SU-DHL-6 (cell line): ENCODE results near the gene EFCAB12.

Experiments
- EZH2phosphoT487 ChIP-seq: fragments of 200-600 bp; sonication (generic), shearing (Covaris generic); conservative IDR thresholded peaks from 2 replicates; pipeline ENCODE4 v1.6.1; 2018; ENCODE audit warnings: mild to moderate bottlenecking, antibody characterized with exemption, low read length, moderate library complexity, mixed read lengths
- TF ChIP-seq, protein P1 (sequence below): fragments of 200-600 bp; sonication (generic); IDR thresholded peaks from one replicate; pipeline ENCODE4 v1.5.1; 2017; ENCODE audit warnings: antibody characterized with exemption, mild to moderate bottlenecking, low read length, moderate library complexity; ENCODE audit not compliant: insufficient read depth, poor library complexity, severe bottlenecking

- TF ChIP-seq, protein P1, sequence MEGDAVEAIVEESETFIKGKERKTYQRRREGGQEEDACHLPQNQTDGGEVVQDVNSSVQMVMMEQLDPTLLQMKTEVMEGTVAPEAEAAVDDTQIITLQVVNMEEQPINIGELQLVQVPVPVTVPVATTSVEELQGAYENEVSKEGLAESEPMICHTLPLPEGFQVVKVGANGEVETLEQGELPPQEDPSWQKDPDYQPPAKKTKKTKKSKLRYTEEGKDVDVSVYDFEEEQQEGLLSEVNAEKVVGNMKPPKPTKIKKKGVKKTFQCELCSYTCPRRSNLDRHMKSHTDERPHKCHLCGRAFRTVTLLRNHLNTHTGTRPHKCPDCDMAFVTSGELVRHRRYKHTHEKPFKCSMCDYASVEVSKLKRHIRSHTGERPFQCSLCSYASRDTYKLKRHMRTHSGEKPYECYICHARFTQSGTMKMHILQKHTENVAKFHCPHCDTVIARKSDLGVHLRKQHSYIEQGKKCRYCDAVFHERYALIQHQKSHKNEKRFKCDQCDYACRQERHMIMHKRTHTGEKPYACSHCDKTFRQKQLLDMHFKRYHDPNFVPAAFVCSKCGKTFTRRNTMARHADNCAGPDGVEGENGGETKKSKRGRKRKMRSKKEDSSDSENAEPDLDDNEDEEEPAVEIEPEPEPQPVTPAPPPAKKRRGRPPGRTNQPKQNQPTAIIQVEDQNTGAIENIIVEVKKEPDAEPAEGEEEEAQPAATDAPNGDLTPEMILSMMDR, result no peak
- TF ChIP-seq EZH2phosphoT487, result no peak
Observed at GRCh38 chr3:129441782-129442181, 13.3 kb upstream of the EFCAB12 start.
